ENCODE results near the gene FHAD1.

- TF ChIP-seq, protein P1, sequence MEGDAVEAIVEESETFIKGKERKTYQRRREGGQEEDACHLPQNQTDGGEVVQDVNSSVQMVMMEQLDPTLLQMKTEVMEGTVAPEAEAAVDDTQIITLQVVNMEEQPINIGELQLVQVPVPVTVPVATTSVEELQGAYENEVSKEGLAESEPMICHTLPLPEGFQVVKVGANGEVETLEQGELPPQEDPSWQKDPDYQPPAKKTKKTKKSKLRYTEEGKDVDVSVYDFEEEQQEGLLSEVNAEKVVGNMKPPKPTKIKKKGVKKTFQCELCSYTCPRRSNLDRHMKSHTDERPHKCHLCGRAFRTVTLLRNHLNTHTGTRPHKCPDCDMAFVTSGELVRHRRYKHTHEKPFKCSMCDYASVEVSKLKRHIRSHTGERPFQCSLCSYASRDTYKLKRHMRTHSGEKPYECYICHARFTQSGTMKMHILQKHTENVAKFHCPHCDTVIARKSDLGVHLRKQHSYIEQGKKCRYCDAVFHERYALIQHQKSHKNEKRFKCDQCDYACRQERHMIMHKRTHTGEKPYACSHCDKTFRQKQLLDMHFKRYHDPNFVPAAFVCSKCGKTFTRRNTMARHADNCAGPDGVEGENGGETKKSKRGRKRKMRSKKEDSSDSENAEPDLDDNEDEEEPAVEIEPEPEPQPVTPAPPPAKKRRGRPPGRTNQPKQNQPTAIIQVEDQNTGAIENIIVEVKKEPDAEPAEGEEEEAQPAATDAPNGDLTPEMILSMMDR (IDR thresholded peaks at IDR 0.05; ENCODE audit: low read length) = no peak
- TF ChIP-seq EZH2phosphoT487 (IDR thresholded peaks at IDR 0.05; ENCODE audit: low read length) = no peak
Measured at GRCh38 chr1:15207829-15208429, 39.1 kb upstream of the FHAD1 start.

Data from MM.1S (cell line).